Hepatocyte (in vitro differentiated cells): ENCODE measurements around the gene CA5B. TPM values are rescaled to one million over a fixed set of nuclear protein-coding genes. Genes with fewer than 3 reads are reported as not detected.

Experiments
- DNase-seq: peaks from one replicate; pipeline ENCODE4 v3.0.0-alpha.2; 2016; ENCODE audit warnings: low spot score
- H2AFZ ChIP-seq: fragments of 200-600 bp; sonication (generic); 2 replicates; pipeline ENCODE4 v1.6.0; 2016; ENCODE audit warnings: antibody characterized with exemption, mild to moderate bottlenecking
- H3K27ac ChIP-seq: fragments of 200-600 bp; sonication (generic); 2 replicates; pipeline ENCODE4 v1.5.1; 2016; ENCODE audit warnings: mild to moderate bottlenecking
- H3K27me3 ChIP-seq: fragments of 200-600 bp; sonication (generic); 2 replicates; pipeline ENCODE4 v1.6.1; 2016
- H3K36me3 ChIP-seq: fragments of 200-600 bp; sonication (generic); replicated peaks from 2 replicates; pipeline ENCODE4 v1.5.1; 2016; ENCODE audit warnings: low read depth; ENCODE audit not compliant: insufficient read depth
- H3K4me1 ChIP-seq: fragments of 200-600 bp; sonication (generic); 2 replicates; pipeline ENCODE4 v1.5.1; 2016; ENCODE audit warnings: mild to moderate bottlenecking, moderate library complexity; ENCODE audit not compliant: insufficient read depth
- H3K4me2 ChIP-seq: fragments of 200-600 bp; sonication (generic); 2 replicates; pipeline ENCODE4 v1.6.0; 2016
- H3K4me3 ChIP-seq: fragments of 200-600 bp; sonication (generic); 2 replicates; pipeline ENCODE4 v1.5.1; 2016; ENCODE audit warnings: mild to moderate bottlenecking
- H3K79me2 ChIP-seq: fragments of 200-600 bp; sonication (generic); 2 replicates; pipeline ENCODE4 v1.6.0; 2017; ENCODE audit warnings: mild to moderate bottlenecking
- H3K9me2 ChIP-seq: fragments of 200-600 bp; sonication (generic); replicated peaks from 2 replicates; pipeline ENCODE4 v1.6.0; 2017; ENCODE audit warnings: mild to moderate bottlenecking; ENCODE audit not compliant: insufficient read depth
- H3K9me3 ChIP-seq: fragments of 200-600 bp; sonication (generic); 2 replicates; pipeline ENCODE4 v1.5.1; 2016; ENCODE audit warnings: low read depth, mild to moderate bottlenecking
- H4K20me1 ChIP-seq: fragments of 200-600 bp; sonication (generic); 2 replicates; pipeline ENCODE4 v1.6.0; 2016; ENCODE audit warnings: mild to moderate bottlenecking; ENCODE audit not compliant: insufficient read depth, poor library complexity, severe bottlenecking
- EZH2 ChIP-seq: fragments of 200-600 bp; sonication (generic); IDR thresholded peaks from 2 replicates; pipeline ENCODE4 v1.6.1; 2016; ENCODE audit warnings: antibody characterized with exemption, mild to moderate bottlenecking, borderline replicate concordance
- EZH2phosphoT487 ChIP-seq: fragments of 200-600 bp; sonication (generic); IDR thresholded peaks from one replicate; pipeline ENCODE4 v1.6.1; 2018; ENCODE audit warnings: antibody characterized with exemption, mild to moderate bottlenecking, low read depth, moderate library complexity; ENCODE audit not compliant: unreplicated experiment, severe bottlenecking
- WGBS: methylation state at CpG from one replicate; pipeline ENCODE4 v1.1.6; 2016; ENCODE audit warnings: low lambda C conversion rate; ENCODE audit errors: missing lambda C conversion rate; 5-methylcytosine and 5-hydroxymethylcytosine counted together
- polyA plus RNA-seq: library from polyadenylated mRNA; unstranded; fragments of >200 nt; fragmentation: Nextera tagmentation; extraction: Ambion mirVana; gene quantifications from 2 replicates; pipeline ENCODE4 v1.2.1, GENCODE V29; 2016
- total RNA-seq: library from RNA; depleted of rRNA; stranded (reverse); fragments of >200 nt; gene quantifications from 2 replicates; pipeline ENCODE4 v1.2.3, GENCODE V29; 2014
- TF ChIP-seq, protein P1 (sequence below): fragments of 200-600 bp; sonication (generic); IDR thresholded peaks from 2 replicates; pipeline ENCODE4 v1.5.1; 2016; ENCODE audit warnings: antibody characterized with exemption, mild to moderate bottlenecking; ENCODE audit not compliant: poor library complexity

The CA5B gene
- total and polyA plus RNA-seq, 2 experiments from 2014 or later: 6.8 to 11.1 TPM

DNA sequence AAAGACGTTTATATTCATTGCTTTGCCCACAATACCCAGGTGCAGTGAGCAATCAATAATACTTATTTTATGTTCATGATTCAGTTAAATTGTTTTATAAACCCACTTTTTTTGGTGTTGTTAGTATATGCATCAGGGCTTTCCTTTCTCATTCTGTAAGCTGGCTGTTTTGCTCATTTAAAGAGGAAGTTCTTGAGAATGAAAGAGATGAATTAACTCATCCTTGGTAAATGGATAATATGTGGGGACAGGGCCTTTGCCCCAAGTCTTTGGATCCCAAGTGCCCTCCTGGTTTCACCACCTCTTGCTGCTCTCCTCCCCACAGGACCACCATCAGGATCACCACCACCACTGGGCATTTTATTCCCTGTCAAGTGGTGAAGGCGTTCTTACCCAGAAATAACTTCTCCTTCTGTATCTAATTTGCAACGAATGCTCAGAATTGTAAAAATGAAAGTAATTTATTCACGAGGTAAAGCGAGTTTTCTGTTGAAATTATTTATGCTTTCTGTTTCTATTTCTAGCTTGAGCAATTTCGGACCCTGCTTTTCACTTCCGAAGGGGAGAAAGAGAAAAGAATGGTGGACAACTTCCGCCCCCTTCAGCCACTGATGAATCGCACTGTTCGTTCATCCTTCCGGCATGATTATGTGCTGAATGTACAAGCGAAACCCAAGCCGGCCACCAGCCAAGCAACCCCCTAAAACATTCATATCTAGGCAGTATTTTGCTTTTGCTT lies 44.1 kb downstream of the CA5B start:
- Histone ChIP-seq H3K36me3 (no peaks in the 10 kb centered on the region), H3K4me3 (no peak overlapping the region), H3K4me1 (no peaks in the 10 kb centered on the region), H3K27me3 (no peaks in the 10 kb centered on the region), H3K4me2 (no peak overlapping the region), H3K27ac (no peak overlapping the region), H3K79me2 (no peaks in the 10 kb centered on the region), H2AFZ (no peak overlapping the region), H3K9me2 (no peaks in the 10 kb centered on the region), H3K9me3 (no peaks in the 10 kb centered on the region), H4K20me1 (no peaks in the 10 kb centered on the region)
- TF ChIP-seq, protein P1, sequence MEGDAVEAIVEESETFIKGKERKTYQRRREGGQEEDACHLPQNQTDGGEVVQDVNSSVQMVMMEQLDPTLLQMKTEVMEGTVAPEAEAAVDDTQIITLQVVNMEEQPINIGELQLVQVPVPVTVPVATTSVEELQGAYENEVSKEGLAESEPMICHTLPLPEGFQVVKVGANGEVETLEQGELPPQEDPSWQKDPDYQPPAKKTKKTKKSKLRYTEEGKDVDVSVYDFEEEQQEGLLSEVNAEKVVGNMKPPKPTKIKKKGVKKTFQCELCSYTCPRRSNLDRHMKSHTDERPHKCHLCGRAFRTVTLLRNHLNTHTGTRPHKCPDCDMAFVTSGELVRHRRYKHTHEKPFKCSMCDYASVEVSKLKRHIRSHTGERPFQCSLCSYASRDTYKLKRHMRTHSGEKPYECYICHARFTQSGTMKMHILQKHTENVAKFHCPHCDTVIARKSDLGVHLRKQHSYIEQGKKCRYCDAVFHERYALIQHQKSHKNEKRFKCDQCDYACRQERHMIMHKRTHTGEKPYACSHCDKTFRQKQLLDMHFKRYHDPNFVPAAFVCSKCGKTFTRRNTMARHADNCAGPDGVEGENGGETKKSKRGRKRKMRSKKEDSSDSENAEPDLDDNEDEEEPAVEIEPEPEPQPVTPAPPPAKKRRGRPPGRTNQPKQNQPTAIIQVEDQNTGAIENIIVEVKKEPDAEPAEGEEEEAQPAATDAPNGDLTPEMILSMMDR: no peak
- no peak for TF ChIP-seq EZH2
- TF ChIP-seq EZH2phosphoT487: no peak
- 90% methylated on average over 13 of the region's 13 CpGs for WGBS
- DNase-seq: no peak

DNA sequence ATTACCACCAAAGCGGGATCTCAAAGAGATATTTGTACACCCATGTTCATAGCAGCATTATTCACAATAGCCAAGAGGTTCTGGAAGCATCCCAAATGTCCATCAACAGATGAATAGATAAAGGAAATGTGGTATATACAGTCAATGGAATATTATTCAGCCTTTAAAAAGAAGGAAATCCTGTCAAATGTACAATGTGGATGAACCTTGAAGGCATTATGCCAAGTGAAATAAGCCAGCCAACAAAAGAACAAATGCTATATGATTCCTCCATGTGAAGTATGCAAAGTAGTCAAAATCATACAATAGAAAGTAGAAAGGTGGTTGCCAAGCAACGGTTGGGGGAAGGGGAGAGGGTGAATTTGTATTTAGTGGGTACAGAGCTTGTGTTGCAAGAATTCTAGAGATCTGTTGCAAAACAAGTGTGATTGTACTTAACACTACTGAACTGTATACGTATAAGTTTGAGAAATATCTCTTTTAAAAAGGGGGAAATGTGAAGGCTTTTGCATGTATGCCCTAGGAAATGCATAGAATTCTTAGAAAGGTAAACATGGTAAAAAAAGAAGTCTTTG lies 47.2 kb downstream of the CA5B start:
- no peaks in the 10 kb centered on the region for H4K20me1 ChIP-seq
- WGBS: 93% methylated on average over 3 of the region's 3 CpGs
- no peak overlapping the region for H2AFZ ChIP-seq
- H3K36me3 ChIP-seq: no peaks in the 10 kb centered on the region
- no peaks in the 10 kb centered on the region for H3K9me3 ChIP-seq
- no peak overlapping the region for H3K4me3 ChIP-seq
- DNase-seq: no peak
- H3K27ac ChIP-seq: no peak overlapping the region
- no peaks in the 10 kb centered on the region for H3K9me2 ChIP-seq
- no peaks in the 10 kb centered on the region for H3K4me1 ChIP-seq
- no peaks in the 10 kb centered on the region for H3K27me3 ChIP-seq
- no peaks in the 10 kb centered on the region for H3K79me2 ChIP-seq
- TF ChIP-seq EZH2 (no peak), EZH2phosphoT487 (no peak)
- TF ChIP-seq, protein P1: no peak
- H3K4me2 ChIP-seq: no peak overlapping the region

DNA sequence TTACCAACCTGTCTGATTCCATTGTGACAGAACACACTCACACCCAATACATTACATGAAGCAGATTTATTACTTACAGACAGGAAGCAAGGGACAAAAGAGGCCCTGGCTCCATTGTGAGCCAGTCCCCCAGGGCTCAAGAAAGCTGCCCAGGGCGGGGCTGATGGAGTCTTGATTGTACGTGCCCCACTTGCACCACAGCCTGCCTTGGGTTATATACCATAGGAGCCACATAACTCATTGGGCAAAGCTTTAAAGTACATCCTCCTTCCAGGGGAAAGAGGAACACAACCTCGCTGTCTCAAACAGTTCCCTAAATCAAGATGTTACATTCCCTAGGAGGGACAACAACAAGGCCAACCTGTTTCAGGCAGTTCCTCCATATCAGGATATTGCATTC lies 48.8 kb downstream of the CA5B start:
- no peak overlapping the region for H3K4me3 ChIP-seq
- TF ChIP-seq, protein P1: no peak
- no peak for TF ChIP-seq EZH2
- H3K79me2 ChIP-seq: peaks cover 4% of the 10 kb centered on the region
- H3K27ac ChIP-seq: no peak overlapping the region
- 81% methylated on average over 3 of the region's 3 CpGs for WGBS
- no peaks in the 10 kb centered on the region for H3K9me2 ChIP-seq
- no peaks in the 10 kb centered on the region for H3K9me3 ChIP-seq
- H3K27me3 ChIP-seq: no peaks in the 10 kb centered on the region
- no peaks in the 10 kb centered on the region for H3K36me3 ChIP-seq
- no peaks in the 10 kb centered on the region for H3K4me1 ChIP-seq
- DNase-seq: no peak
- H4K20me1 ChIP-seq: no peaks in the 10 kb centered on the region
- no peak overlapping the region for H2AFZ ChIP-seq
- no peak overlapping the region for H3K4me2 ChIP-seq
